NCI-H1048 (cell line): ENCODE results near the gene FBXO28.
A peak's percentile ranks its signal among the peaks of the same experiment; 100 is the strongest.
"Not testable (repeated sequence)": the region's sequence is repeated elsewhere in the genome, so short reads cannot be mapped to it uniquely, and the experiment has no call there.

Experiments used
- DNase-seq: peaks from one replicate; lab custom pipeline; 2025; lab: John Stamatoyannopoulos, UW

FBXO28 gene

GRCh38 chr1:224189561-224189960 is 75.7 kb downstream of the FBXO28 start:
- no peak for DNase-seq

- DNase-seq, result no peak
Measured at GRCh38 chr1:224192082-224192788, 78.3 kb downstream of the FBXO28 start.

GRCh38 chr1:224193319-224193966 is 79.5 kb downstream of the FBXO28 start:
- DNase-seq, result no peak

- DNase-seq, result no peak
Measured at GRCh38 chr1:224196813-224197600, 83.1 kb downstream of the FBXO28 start.

- DNase-seq, result no peak
Measured at GRCh38 chr1:224198572-224198971, 84.7 kb downstream of the FBXO28 start.

- no peak for DNase-seq
Measured at GRCh38 chr1:224199679-224200078, 85.8 kb downstream of the FBXO28 start.

- no peak for DNase-seq
Measured at GRCh38 chr1:224201383-224201782, 87.5 kb downstream of the FBXO28 start.

GRCh38 chr1:224201853-224202252 is 87.9 kb downstream of the FBXO28 start:
- no peak for DNase-seq

- no peak for DNase-seq
Measured at GRCh38 chr1:224203243-224204016, 89.5 kb downstream of the FBXO28 start.

GRCh38 chr1:224205438-224205840 is 91.5 kb downstream of the FBXO28 start:
- DNase-seq, result no peak

- DNase-seq, result not testable (repeated sequence)
Measured at GRCh38 chr1:224205931-224206538, 92.1 kb downstream of the FBXO28 start.

- peak; percentile 35 for DNase-seq
Measured at GRCh38 chr1:224211206-224211962, 97.5 kb downstream of the FBXO28 start.
